ENCODE measurements around the gene ADRM1.

Gene ADRM1

DNA sequence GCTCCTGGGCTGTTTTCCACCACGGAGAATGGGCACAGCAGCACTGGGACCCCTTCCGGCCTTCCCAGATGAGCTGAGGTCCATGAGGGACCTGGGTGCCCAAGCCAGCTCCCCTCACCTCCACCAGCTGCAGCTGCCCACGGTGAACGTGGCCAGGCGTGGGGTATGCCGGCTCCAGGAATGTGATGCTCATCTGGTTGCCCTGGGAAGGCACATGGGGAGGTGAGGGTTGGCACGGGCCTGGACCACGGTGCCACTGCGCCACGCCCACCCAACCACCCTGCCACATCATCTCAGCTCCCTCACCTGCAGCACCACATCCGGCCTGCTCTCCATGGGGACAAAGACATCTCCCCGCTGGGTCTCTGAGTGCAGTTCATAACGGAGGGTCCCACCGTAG, 23.8 kb downstream of the ADRM1 start:
- no peaks in the 10 kb centered on the region for H3K27me3 ChIP-seq (ENCODE audit: insufficient read depth, insufficient read length)
- H3K9ac ChIP-seq (ENCODE audit: insufficient read length, low read depth) = no peak overlapping the region
- H3K36me3 ChIP-seq (ENCODE audit: insufficient read depth, insufficient read length, low read length) = peaks cover 94% of the 10 kb centered on the region
- DNase-seq (ENCODE audit: low read depth, low spot score) = no peak
- H3K4me1 ChIP-seq (ENCODE audit: insufficient read depth, insufficient read length) = peaks cover 5% of the 10 kb centered on the region
- H3K4me3 ChIP-seq (ENCODE audit: insufficient read length, low read depth) = no peak overlapping the region
- TF ChIP-seq ZNF274 (IDR thresholded peaks at IDR 0.05; ENCODE audit: low read depth, low read length) (no peak), SUZ12 (IDR thresholded peaks at IDR 0.05; ENCODE audit: extremely low read depth, insufficient read depth, insufficient read length) (no peak), YY1 (IDR thresholded peaks at IDR 0.05; ENCODE audit: insufficient read depth, insufficient read length) (no peak)
- peaks cover 19% of the 10 kb centered on the region; the same call in 1 of the 2 replicates for H3K9me3 ChIP-seq (ENCODE audit: insufficient read depth, low read length)

DNA sequence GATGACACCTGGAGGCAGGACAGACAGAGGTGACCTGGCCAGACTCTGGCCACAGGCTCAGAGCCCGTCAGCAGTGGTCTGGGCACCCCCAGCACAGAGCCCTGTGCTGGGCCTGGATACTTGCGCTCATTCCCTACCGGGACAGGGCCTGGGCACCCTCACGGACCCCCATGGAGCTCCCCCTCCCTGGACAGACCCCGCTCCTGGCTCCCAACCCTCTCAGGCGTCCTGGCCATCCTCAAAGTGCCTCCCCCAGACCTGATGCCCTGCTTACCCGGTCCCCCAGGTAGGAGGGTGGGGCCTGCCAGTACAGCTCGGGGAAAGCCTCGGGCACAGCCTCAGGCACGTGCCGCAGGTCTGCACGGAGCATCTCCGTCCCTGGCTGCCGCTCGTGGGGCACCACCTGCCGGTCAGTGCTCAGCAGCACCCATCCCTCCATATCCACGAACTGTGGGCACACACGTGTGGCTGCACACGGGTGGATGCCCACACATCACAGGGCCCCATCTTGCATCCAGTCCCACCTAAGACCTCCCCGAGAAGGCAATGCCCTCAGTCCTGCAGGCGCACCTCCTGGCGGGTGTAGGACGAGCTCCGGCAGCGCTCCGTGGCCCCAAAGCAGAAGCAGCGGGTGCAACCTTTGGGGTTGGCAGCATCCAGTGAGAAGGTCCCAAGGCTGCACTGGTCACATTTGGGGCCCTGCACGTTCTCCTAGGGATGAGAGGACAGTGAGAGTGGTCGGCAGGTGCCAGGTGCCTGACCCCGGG, 24.3 kb downstream of the ADRM1 start:
- no peak for TF ChIP-seq YY1 (IDR thresholded peaks at IDR 0.05; ENCODE audit: insufficient read depth, insufficient read length)
- TF ChIP-seq ZNF274 (IDR thresholded peaks at IDR 0.05; ENCODE audit: low read depth, low read length) = no peak
- no peak for TF ChIP-seq SUZ12 (IDR thresholded peaks at IDR 0.05; ENCODE audit: extremely low read depth, insufficient read depth, insufficient read length)
- Histone ChIP-seq H3K9ac (ENCODE audit: insufficient read length, low read depth) (no peak overlapping the region), H3K4me3 (ENCODE audit: insufficient read length, low read depth) (no peak overlapping the region), H3K4me1 (ENCODE audit: insufficient read depth, insufficient read length) (peaks cover 5% of the 10 kb centered on the region), H3K36me3 (ENCODE audit: insufficient read depth, insufficient read length, low read length) (peaks cover 95% of the 10 kb centered on the region), H3K27me3 (ENCODE audit: insufficient read depth, insufficient read length) (no peaks in the 10 kb centered on the region), H3K9me3 (ENCODE audit: insufficient read depth, low read length) (peaks cover 14% of the 10 kb centered on the region; the same call in 1 of the 2 replicates)
- DNase-seq (ENCODE audit: low read depth, low spot score) = no peak

DNA sequence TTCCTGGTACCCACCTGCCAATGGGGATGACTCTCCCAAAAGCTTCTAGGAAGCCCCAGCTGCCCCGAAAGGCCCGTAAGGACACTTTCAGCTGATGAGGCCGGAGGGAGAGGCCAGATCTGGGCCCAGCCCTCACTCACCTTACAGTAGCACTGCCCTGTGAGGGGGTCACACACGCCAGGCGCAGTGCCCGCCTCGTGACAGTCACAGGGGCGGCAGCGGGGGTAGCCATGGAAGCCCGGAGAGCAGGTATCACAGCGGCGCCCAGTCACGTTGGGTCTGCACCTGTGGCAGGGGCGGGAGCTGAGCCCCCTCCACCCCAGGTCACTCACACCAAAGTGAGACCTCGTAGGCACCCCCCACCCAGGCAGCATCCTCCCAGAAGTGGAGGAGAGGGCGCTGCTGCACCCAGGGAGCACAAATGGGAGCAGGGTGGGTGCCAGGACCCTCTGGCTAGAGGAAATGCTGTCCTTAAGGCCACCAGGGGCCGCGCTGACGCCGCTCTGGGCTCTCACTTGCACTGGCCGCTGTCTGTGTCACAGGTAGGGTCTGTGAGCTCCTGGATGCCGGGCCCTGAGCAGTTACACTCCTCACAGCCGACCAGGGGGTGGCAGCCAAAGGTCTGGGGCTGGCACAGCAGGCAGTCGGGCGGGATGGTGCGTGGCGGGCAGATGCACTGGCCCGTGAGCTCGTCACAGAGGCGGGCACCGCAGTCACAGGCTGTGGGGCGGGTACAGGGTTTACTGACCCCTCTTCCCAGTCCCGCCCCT, 25.1 kb downstream of the ADRM1 start:
- Histone ChIP-seq H3K9me3 (ENCODE audit: insufficient read depth, low read length) (peaks cover 13% of the 10 kb centered on the region; the same call in 1 of the 2 replicates), H3K36me3 (ENCODE audit: insufficient read depth, insufficient read length, low read length) (peaks cover 97% of the 10 kb centered on the region), H3K9ac (ENCODE audit: insufficient read length, low read depth) (no peak overlapping the region), H3K4me3 (ENCODE audit: insufficient read length, low read depth) (no peak overlapping the region), H3K4me1 (ENCODE audit: insufficient read depth, insufficient read length) (peaks cover 5% of the 10 kb centered on the region), H3K27me3 (ENCODE audit: insufficient read depth, insufficient read length) (no peaks in the 10 kb centered on the region)
- DNase-seq (ENCODE audit: low read depth, low spot score) = no peak
- no peak for TF ChIP-seq YY1 (IDR thresholded peaks at IDR 0.05; ENCODE audit: insufficient read depth, insufficient read length)
- TF ChIP-seq SUZ12 (IDR thresholded peaks at IDR 0.05; ENCODE audit: extremely low read depth, insufficient read depth, insufficient read length) = no peak
- TF ChIP-seq ZNF274 (IDR thresholded peaks at IDR 0.05; ENCODE audit: low read depth, low read length) = no peak

DNA sequence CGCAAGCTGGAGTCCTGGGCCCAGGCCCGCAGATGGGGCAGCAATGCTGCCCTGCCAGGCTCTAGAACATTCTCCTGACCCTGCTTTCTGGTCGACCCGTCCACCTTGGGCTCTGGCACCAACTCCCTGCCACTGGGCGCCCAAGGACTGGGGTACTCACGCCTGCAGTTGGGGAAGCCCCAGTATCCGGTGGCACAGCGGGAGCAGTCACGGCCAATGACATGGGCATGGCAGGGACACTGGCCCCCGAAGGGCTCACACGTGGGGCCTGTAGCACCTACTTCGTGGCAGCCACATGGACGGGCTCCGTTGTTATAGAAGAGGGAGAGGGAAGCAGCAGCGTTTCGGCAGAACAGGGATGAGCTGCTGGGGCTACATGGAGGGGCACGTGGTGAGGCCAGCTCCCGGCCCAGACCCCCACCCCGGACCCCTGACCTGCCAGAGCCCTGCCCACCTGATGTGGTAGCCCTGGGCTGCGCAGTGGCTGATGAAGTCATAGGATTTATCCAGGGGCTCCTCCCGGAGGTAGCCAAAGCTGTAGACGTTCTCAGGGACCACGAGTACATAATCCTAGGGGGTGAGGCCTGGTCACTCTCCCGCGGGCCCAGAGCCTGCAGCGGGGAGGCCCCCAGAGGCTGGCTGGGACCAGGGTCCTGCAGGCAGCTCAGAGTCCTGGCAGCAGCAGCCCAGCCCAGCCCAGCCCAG, 26.0 kb downstream of the ADRM1 start:
- no peak for DNase-seq (ENCODE audit: low read depth, low spot score)
- H3K4me1 ChIP-seq (ENCODE audit: insufficient read depth, insufficient read length) = peaks cover 5% of the 10 kb centered on the region
- H3K27me3 ChIP-seq (ENCODE audit: insufficient read depth, insufficient read length) = no peaks in the 10 kb centered on the region
- H3K9ac ChIP-seq (ENCODE audit: insufficient read length, low read depth) = no peak overlapping the region
- H3K9me3 ChIP-seq (ENCODE audit: insufficient read depth, low read length) = peaks cover 13% of the 10 kb centered on the region; the same call in 1 of the 2 replicates
- H3K36me3 ChIP-seq (ENCODE audit: insufficient read depth, insufficient read length, low read length) = peaks cover 96% of the 10 kb centered on the region
- H3K4me3 ChIP-seq (ENCODE audit: insufficient read length, low read depth) = no peak overlapping the region
- no peak for TF ChIP-seq SUZ12 (IDR thresholded peaks at IDR 0.05; ENCODE audit: extremely low read depth, insufficient read depth, insufficient read length)
- TF ChIP-seq ZNF274 (IDR thresholded peaks at IDR 0.05; ENCODE audit: low read depth, low read length) = no peak
- TF ChIP-seq YY1 (IDR thresholded peaks at IDR 0.05; ENCODE audit: insufficient read depth, insufficient read length) = no peak

DNA sequence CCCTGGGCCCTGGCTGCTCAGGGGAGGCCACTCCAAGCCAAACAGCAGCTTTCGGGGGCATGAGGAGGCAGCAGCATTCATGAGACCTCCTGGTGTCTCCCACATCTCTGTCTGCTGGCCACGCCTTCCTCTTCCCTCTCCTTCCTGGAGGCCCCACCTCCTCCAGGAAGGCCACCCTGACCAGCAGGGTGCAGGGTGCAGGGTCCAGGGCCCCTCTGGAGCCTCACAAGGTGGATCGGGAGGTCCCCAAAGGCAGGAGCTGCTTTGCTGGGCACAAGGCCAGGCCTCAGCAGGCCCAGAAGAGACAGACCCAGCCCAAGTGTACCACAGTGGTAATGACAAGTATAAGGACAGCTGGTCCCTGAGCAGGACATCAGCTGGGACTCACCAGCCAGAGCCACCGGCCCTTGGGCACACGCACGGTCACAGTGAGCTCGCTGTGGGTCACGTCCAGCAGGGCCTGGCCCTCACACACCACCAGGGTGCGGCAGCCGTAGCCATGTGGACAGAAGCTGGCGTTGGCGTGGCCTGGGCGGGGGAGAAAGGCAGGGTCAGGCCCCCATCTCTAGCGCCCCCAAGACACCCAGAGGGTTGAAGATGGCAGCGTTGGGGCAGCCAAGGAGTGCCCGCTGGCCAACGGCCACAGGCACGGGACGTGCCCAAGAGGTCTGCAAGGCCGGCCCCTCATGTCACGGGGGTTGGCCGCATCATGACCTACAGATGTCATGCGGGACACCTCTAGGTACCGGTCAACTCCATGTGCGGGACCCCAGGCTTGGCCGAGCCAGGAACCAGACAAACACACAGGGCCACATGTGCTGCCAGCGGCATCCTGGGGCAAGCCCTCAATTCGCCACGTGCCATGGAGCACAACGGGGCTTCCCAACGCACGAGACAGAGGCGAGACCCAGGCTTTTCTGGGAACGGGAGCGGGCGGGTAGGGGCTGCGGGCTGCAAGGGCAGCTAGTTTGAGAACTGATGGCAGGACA, 26.9 kb downstream of the ADRM1 start:
- Histone ChIP-seq H3K4me3 (ENCODE audit: insufficient read length, low read depth) (no peak overlapping the region), H3K27me3 (ENCODE audit: insufficient read depth, insufficient read length) (no peaks in the 10 kb centered on the region), H3K9ac (ENCODE audit: insufficient read length, low read depth) (no peak overlapping the region), H3K36me3 (ENCODE audit: insufficient read depth, insufficient read length, low read length) (peaks cover 96% of the 10 kb centered on the region), H3K4me1 (ENCODE audit: insufficient read depth, insufficient read length) (peaks cover 5% of the 10 kb centered on the region), H3K9me3 (ENCODE audit: insufficient read depth, low read length) (peaks cover 13% of the 10 kb centered on the region; the same call in 1 of the 2 replicates)
- TF ChIP-seq ZNF274 (IDR thresholded peaks at IDR 0.05; ENCODE audit: low read depth, low read length) (no peak), YY1 (IDR thresholded peaks at IDR 0.05; ENCODE audit: insufficient read depth, insufficient read length) (no peak), SUZ12 (IDR thresholded peaks at IDR 0.05; ENCODE audit: extremely low read depth, insufficient read depth, insufficient read length) (no peak)
- no peak for DNase-seq (ENCODE audit: low read depth, low spot score)

DNA sequence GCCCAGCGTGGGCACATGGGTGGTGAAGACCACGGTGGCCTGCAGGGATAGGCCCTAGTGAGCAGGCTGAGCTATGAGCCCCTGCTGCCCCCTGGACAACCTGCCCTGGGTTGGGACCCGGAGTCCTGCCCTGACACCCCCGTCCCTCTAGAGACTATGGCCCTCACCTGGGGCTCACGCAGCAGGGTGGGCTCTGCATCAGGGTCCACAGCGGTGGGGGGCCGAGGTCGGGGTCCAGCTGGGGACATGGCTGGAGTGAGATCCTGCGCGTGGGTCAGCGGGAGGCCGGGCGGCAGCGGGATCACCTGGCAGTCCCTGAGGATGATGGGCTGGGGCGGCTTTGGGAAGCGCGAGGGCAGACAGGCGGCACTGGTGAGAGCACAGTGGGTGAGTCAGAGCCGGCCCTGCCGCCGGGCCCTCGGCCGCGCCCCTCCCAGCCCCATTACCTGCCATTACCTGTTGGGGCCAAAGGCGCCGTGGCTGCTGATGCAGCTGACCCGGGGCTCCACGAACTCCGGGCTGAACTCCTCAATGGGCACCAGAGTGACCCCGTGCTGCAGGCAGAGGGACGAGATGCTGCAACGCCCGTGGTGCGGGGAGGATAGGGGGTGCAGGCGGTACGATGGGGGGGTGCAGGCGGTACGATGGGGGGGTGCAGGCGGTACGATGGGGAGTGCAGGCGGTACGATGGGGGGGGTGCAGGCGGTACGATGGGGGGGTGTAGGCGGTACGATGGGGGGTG, 27.9 kb downstream of the ADRM1 start:
- DNase-seq (ENCODE audit: low read depth, low spot score) = no peak
- Histone ChIP-seq H3K9ac (ENCODE audit: insufficient read length, low read depth) (no peak overlapping the region), H3K27me3 (ENCODE audit: insufficient read depth, insufficient read length) (no peaks in the 10 kb centered on the region), H3K36me3 (ENCODE audit: insufficient read depth, insufficient read length, low read length) (peaks cover 96% of the 10 kb centered on the region), H3K9me3 (ENCODE audit: insufficient read depth, low read length) (peaks cover 6% of the 10 kb centered on the region; the same call in 1 of the 2 replicates), H3K4me1 (ENCODE audit: insufficient read depth, insufficient read length) (peaks cover 5% of the 10 kb centered on the region), H3K4me3 (ENCODE audit: insufficient read length, low read depth) (no peak overlapping the region)
- TF ChIP-seq YY1 (IDR thresholded peaks at IDR 0.05; ENCODE audit: insufficient read depth, insufficient read length) (no peak), SUZ12 (IDR thresholded peaks at IDR 0.05; ENCODE audit: extremely low read depth, insufficient read depth, insufficient read length) (no peak), ZNF274 (IDR thresholded peaks at IDR 0.05; ENCODE audit: low read depth, low read length) (no peak)
